Kidney epithelial cell (primary cell): Measurements from ENCODE around the gene TRAPPC1. TPM values are rescaled to one million over a fixed set of nuclear protein-coding genes. Genes with fewer than 3 reads are reported as not detected.

Experiments used
- DNase-seq: peaks from one replicate; pipeline ENCODE4 v3.0.0-alpha.2; 2010; ENCODE audit warnings: low read depth
- H3K27me3 ChIP-seq: 2 replicates; pipeline ENCODE4 v1.6.0; 2011; ENCODE audit warnings: low read length; ENCODE audit not compliant: control insufficient read depth, insufficient read depth
- H3K36me3 ChIP-seq: 2 replicates; pipeline ENCODE4 v1.5.1; 2011; ENCODE audit warnings: low read length; ENCODE audit not compliant: control insufficient read depth, insufficient read depth
- H3K4me3 ChIP-seq: 2 replicates; pipeline ENCODE4 v1.5.1; 2011; ENCODE audit warnings: low read depth, mild to moderate bottlenecking, control low read depth, low read length
- CTCF ChIP-seq: IDR thresholded peaks from 2 replicates; pipeline ENCODE4 v1.5.1; 2011; ENCODE audit warnings: mild to moderate bottlenecking, moderate library complexity, low read length, control low read depth, inconsistent platforms; ENCODE audit not compliant: insufficient read depth, poor library complexity, severe bottlenecking
- total RNA-seq: library from RNA; depleted of rRNA; stranded (reverse); fragments of >200 nt; gene quantifications from 2 replicates; pipeline ENCODE4 v1.2.3, GENCODE V29; 2015

Gene TRAPPC1
- total RNA-seq, 1 donor from 2014 or later, result 51.6 TPM

- no peak for DNase-seq
- Histone ChIP-seq H3K36me3 (no peaks in the 10 kb centered on the region), H3K27me3 (no peaks in the 10 kb centered on the region), H3K4me3 (peak overlapping the region; percentile 28)
- no peak for TF ChIP-seq CTCF
Observed at GRCh38 chr17:7883781-7884386, 47.9 kb downstream of the TRAPPC1 start.

- no peak for TF ChIP-seq CTCF
- Histone ChIP-seq H3K36me3 (no peaks in the 10 kb centered on the region), H3K4me3 (no peak overlapping the region)
Observed at GRCh38 chr17:7882629-7883028, 49.1 kb downstream of the TRAPPC1 start.

GRCh38 chr17:7882068-7882467 lies 49.7 kb downstream of the TRAPPC1 start:
- Histone ChIP-seq H3K4me3 (no peak overlapping the region), H3K27me3 (no peaks in the 10 kb centered on the region), H3K36me3 (no peaks in the 10 kb centered on the region)
- no peak for TF ChIP-seq CTCF
- no peak for DNase-seq

More at GRCh38 chr17:7882629-7883028, 49.1 kb downstream of the TRAPPC1 start:
- no peak for DNase-seq
- H3K27me3 ChIP-seq, result no peaks in the 10 kb centered on the region

GRCh38 chr17:7881276-7882054 lies 50.3 kb downstream of the TRAPPC1 start:
- no peaks in the 10 kb centered on the region for H3K36me3 ChIP-seq
- TF ChIP-seq CTCF, result no peak
- H3K4me3 ChIP-seq, result no peak overlapping the region
- no peak for DNase-seq
- H3K27me3 ChIP-seq, result no peaks in the 10 kb centered on the region

Other genes starting within 250 kb of the TRAPPC1 start
- gene TP53, start 244.5 kb downstream of the TRAPPC1 start, total RNA-seq, result 154 and 168 TPM in 2 replicates
- gene WRAP53, start 243.5 kb downstream of the TRAPPC1 start, total RNA-seq, result 13.3 and 14.9 TPM in 2 replicates
- gene EFNB3, start 226.7 kb downstream of the TRAPPC1 start, total RNA-seq, result 4.7 and 5.5 TPM in 2 replicates
- gene DNAH2, start 214.2 kb downstream of the TRAPPC1 start, total RNA-seq, result 0.04 TPM in 1 of 2 replicates, not detected in the other
- gene KDM6B, start 97.7 kb downstream of the TRAPPC1 start, total RNA-seq, result 15.6 and 20.4 TPM in 2 replicates
- 3.5 and 4.3 TPM in 2 replicates for gene TMEM88, start 76.9 kb downstream of the TRAPPC1 start, total RNA-seq
- gene NAA38, start 74.4 kb downstream of the TRAPPC1 start, total RNA-seq, result 50.5 and 51.0 TPM in 2 replicates
- gene CYB5D1, start 73.9 kb downstream of the TRAPPC1 start, total RNA-seq, result 5.3 and 7.4 TPM in 2 replicates
- 36.2 and 42.4 TPM in 2 replicates for gene CHD3, start 43.2 kb downstream of the TRAPPC1 start, total RNA-seq
- 1.5 and 3.9 TPM in 2 replicates for gene RNF227, start 15.7 kb downstream of the TRAPPC1 start, total RNA-seq
- 0.29 and 0.62 TPM in 2 replicates for gene KCNAB3, start 2.1 kb downstream of the TRAPPC1 start, total RNA-seq
- gene CNTROB, start 260 bp upstream of the TRAPPC1 start, total RNA-seq, result 19.2 and 20.1 TPM in 2 replicates
- gene GUCY2D, start 70.7 kb upstream of the TRAPPC1 start, total RNA-seq, result 0.07 TPM in 1 of 2 replicates, not detected in the other
- gene ALOX15B, start 107.1 kb upstream of the TRAPPC1 start, total RNA-seq, result 0.29 TPM in 1 of 2 replicates, not detected in the other
- 0.08 and 1.2 TPM in 2 replicates for gene ALOX12B, start 155.8 kb upstream of the TRAPPC1 start, total RNA-seq
- 0.75 and 2.5 TPM in 2 replicates for gene ALOXE3, start 186.6 kb upstream of the TRAPPC1 start, total RNA-seq
- gene HES7, start 192.2 kb upstream of the TRAPPC1 start, total RNA-seq, result 1.8 TPM in 1 of 2 replicates, not detected in the other
- gene PER1, start 220.5 kb upstream of the TRAPPC1 start, total RNA-seq, result 11.0 and 19.4 TPM in 2 replicates
- 7.0 and 8.0 TPM in 2 replicates for gene VAMP2, start 231.0 kb upstream of the TRAPPC1 start, total RNA-seq
- gene TMEM107, start 244.4 kb upstream of the TRAPPC1 start, total RNA-seq, result 10.0 and 14.7 TPM in 2 replicates